Activated naive CD8-positive, alpha-beta T cell treated with anti-CD3 and anti-CD28 coated beads, Interleukin-2, amount 50 U/mL, for 16 hours (primary cell): ENCODE results near the gene ACOT6.
"Not testable (repeated sequence)": the region's sequence is repeated elsewhere in the genome, so short reads cannot be mapped to it uniquely, and the experiment has no call there.

Source experiments
- DNase-seq: peaks from one replicate; pipeline ENCODE4 v3.0.0-alpha.2; 2020; ENCODE audit warnings: low read depth, low spot score

Gene ACOT6

GRCh38 chr14:73645248-73645610 is 32.9 kb downstream of the ACOT6 start:
- no peak for DNase-seq

GRCh38 chr14:73651005-73651404 is 38.7 kb downstream of the ACOT6 start:
- no peak for DNase-seq

GRCh38 chr14:73655851-73656250 is 43.5 kb downstream of the ACOT6 start:
- DNase-seq: no peak

GRCh38 chr14:73659202-73659601 is 46.9 kb downstream of the ACOT6 start:
- not testable (repeated sequence) for DNase-seq

- DNase-seq: no peak
Observed at GRCh38 chr14:73660511-73660910, 48.2 kb downstream of the ACOT6 start.

- DNase-seq: no peak
Observed at GRCh38 chr14:73661872-73662271, 49.6 kb downstream of the ACOT6 start.

GRCh38 chr14:73662487-73662943 is 50.2 kb downstream of the ACOT6 start:
- no peak for DNase-seq

GRCh38 chr14:73663548-73664212 is 51.4 kb downstream of the ACOT6 start:
- DNase-seq: no peak

GRCh38 chr14:73665130-73665529 is 52.8 kb downstream of the ACOT6 start:
- DNase-seq: no peak

- no peak for DNase-seq
Observed at GRCh38 chr14:73666583-73666982, 54.3 kb downstream of the ACOT6 start.

- DNase-seq: no peak
Observed at GRCh38 chr14:73667854-73668253, 55.5 kb downstream of the ACOT6 start.
